ENCODE results near the gene CNN2. TPM values are rescaled to one million over a fixed set of nuclear protein-coding genes. Genes with fewer than 3 reads are reported as not detected.

CNN2 gene
- total and polyA plus RNA-seq, 2 of the 4 experiments (the other 2 are of a cell fraction): 272 to 395 TPM

DNA sequence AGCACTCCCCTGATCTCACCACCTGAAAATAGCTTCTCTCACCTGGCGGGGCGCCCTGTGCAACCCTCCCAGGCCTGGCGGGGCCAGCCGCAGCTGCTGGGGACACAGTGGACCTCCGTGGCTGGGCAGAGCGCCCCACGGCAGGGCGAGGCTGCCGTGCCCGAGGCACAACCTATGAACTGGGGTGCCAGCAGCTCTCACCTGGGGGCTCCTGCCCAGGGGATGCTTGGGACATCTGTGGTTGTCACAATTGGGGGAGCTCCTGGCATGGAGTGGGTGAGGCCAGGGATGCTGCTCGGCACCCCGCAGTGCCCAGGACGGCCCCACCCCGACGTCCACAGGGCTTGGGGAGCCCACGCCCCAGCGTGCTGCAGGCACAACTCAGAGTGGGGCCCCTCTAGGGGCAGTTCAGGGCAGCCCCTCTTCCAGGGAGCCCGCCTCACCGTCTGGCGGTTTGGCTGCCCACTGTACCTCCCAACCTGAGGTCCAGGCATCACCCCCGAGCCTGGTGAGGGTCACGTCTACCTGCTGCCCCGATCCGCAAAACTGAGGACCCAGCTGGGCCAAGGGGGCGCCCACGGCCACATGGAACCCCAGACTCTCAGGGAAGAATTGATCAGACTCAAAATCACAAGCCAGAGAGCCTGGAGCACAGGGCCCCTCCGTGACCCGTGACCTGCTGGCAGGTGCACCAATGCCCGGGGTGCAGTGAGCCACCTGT is 11.2 kb upstream of the CNN2 start:
- CTCF ChIA-PET: no interaction called here
- DNase-seq: no peak
- peaks cover 0 to 68% of the 10 kb centered on the region in 2 experiments; a peak in 2 of 4 replicates for H3K79me1 ChIP-seq (ENCODE audit: low read depth in 1 of 2, low read length in 2 of 2)
- dilution Hi-C loops (cut with HindIII; ENCODE audit: low sequenced_read_pairs, unreplicated experiment) (no loop called here), intact Hi-C loops (cut with micrococcal nuclease) (no loop called here), in situ Hi-C loops (cut with MboI; ENCODE audit: low sequenced_read_pairs) (no loop called here)
- no peak overlapping the region for H3K14ac ChIP-seq (replicated peaks; ENCODE audit: low read depth, low read length)
- no peak overlapping the region for H3K56ac ChIP-seq (ENCODE audit: extremely low read depth, insufficient read depth, low read length)
- H2AFZ ChIP-seq (replicated peaks; ENCODE audit: low read length, poor library complexity): no peak overlapping the region
- no peaks in the 10 kb centered on the region for H3K9me3 ChIP-seq (ENCODE audit: control insufficient read depth, insufficient read depth, low read length)
- H3K4me1 ChIP-seq (ENCODE audit: control insufficient read depth, insufficient read depth, low read length): peaks cover 34% of the 10 kb centered on the region
- no peak overlapping the region for H3K4me3 ChIP-seq (ENCODE audit: insufficient read depth, low read depth, low read length)
- H4K5ac ChIP-seq (ENCODE audit: low read depth, low read length): no peak overlapping the region
- H3K23ac ChIP-seq (ENCODE audit: low read depth, low read length): no peak overlapping the region
- no peak overlapping the region for H3K27ac ChIP-seq (ENCODE audit: insufficient read depth, low read length)
- H3K9me1 ChIP-seq (ENCODE audit: insufficient read depth, low read length): peaks cover 9% of the 10 kb centered on the region; the same call in 1 of the 2 replicates
- no peak overlapping the region for H2AK5ac ChIP-seq (ENCODE audit: low read depth, low read length)
- no peak overlapping the region for H2AK9ac ChIP-seq (replicated peaks; ENCODE audit: low read depth, low read length, poor library complexity)
- no peak overlapping the region for H4K8ac ChIP-seq (ENCODE audit: low read depth in 2 of 2, low read length in 2 of 2)
- no peak overlapping the region for H3K4me2 ChIP-seq (ENCODE audit: low read depth, low read length)
- H3K36me3 ChIP-seq (ENCODE audit: control insufficient read depth, insufficient read depth, low read length): peaks cover 34% of the 10 kb centered on the region
- POLR2A ChIA-PET (ENCODE audit: unreplicated experiment): interaction anchor here (0.6 kb wide), 1 partner anchor 11 kb away, joined by 3 read pairs; no protein-coding TSS in a partner anchor
- H4K20me1 ChIP-seq (ENCODE audit: insufficient read depth, low read length): peaks cover 77% of the 10 kb centered on the region
- H4K91ac ChIP-seq (ENCODE audit: insufficient read depth, low read depth, low read length): no peak overlapping the region
- no peak overlapping the region for H2BK20ac ChIP-seq (ENCODE audit: low read depth, low read length)
- no peak overlapping the region for H2BK120ac ChIP-seq (ENCODE audit: low read depth, low read length)
- ATAC-seq (ENCODE audit: low read depth): no peak
- H3K18ac ChIP-seq (ENCODE audit: low read depth, low read length): no peak overlapping the region
- no peak overlapping the region for H3K9ac ChIP-seq (ENCODE audit: low read depth, low read length)
- no peak overlapping the region for H3K4ac ChIP-seq (ENCODE audit: low read depth, low read length)
- no peak overlapping the region for H2BK15ac ChIP-seq (ENCODE audit: low read depth, low read length)
- no TSS peak for BruUV-seq (replicated peaks)
- TF ChIP-seq MXI1 (IDR thresholded peaks at IDR 0.05; ENCODE audit: borderline replicate concordance, low read depth, low read length) (no peak), RCOR1 (IDR thresholded peaks at IDR 0.05; ENCODE audit: insufficient replicate concordance, low read length) (no peak), FOS (IDR thresholded peaks at IDR 0.05; ENCODE audit: low read depth, low read length) (no peak), CEBPB (IDR thresholded peaks at IDR 0.05; ENCODE audit: low read depth, low read length) (no peak), RAD21 (IDR thresholded peaks at IDR 0.05; ENCODE audit: low read length) (no peak), USF2 (IDR thresholded peaks at IDR 0.05; ENCODE audit: low read depth, low read length) (no peak)
- TF ChIP-seq, protein P1, sequence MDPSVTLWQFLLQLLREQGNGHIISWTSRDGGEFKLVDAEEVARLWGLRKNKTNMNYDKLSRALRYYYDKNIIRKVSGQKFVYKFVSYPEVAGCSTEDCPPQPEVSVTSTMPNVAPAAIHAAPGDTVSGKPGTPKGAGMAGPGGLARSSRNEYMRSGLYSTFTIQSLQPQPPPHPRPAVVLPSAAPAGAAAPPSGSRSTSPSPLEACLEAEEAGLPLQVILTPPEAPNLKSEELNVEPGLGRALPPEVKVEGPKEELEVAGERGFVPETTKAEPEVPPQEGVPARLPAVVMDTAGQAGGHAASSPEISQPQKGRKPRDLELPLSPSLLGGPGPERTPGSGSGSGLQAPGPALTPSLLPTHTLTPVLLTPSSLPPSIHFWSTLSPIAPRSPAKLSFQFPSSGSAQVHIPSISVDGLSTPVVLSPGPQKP (IDR thresholded peaks at IDR 0.05; ENCODE audit: borderline replicate concordance, low read depth, low read length): no peak
- 96% methylated on average over 11 of the region's 29 CpGs; no CpG with 5 or more reads in 1 of the 2 experiments for WGBS, 2 experiments (ENCODE audit: extremely low coverage in 2 of 2, insufficient read length in 1 of 2)
- no peaks in the 10 kb centered on the region for H3K27me3 ChIP-seq (ENCODE audit: control insufficient read depth, insufficient read depth, low read length)
- no peak overlapping the region for H2BK5ac ChIP-seq (ENCODE audit: low read depth, low read length, poor library complexity, severe bottlenecking)
